Uterus (tissue), 2 donors: ENCODE results near the gene MAML2.

Experiments used
- POLR2A ChIP-seq, 2 donors: fragments of 450-650 bp; IDR thresholded peaks; one replicate each; pipeline ENCODE4 v1.6.1; 2016; ENCODE audit warnings: antibody characterized with exemption in 2 of 2, mild to moderate bottlenecking in 1 of 2, moderate library complexity in 1 of 2
- TF ChIP-seq, protein P1 (sequence below), 4 experiments: fragments of 200-600 bp in 2 of 4; fragments of 450-650 bp in 2 of 4; sonication (generic) in 2 of 4; IDR thresholded peaks; one replicate each; pipeline ENCODE4 v1.5.1; 2016 to 2019; ENCODE audit warnings: antibody characterized with exemption in 4 of 4, mild to moderate bottlenecking in 2 of 4, moderate library complexity in 1 of 4

GRCh38 chr11:96090711-96091110 lies 252.3 kb downstream of the MAML2 start:
- TF ChIP-seq, protein P1, sequence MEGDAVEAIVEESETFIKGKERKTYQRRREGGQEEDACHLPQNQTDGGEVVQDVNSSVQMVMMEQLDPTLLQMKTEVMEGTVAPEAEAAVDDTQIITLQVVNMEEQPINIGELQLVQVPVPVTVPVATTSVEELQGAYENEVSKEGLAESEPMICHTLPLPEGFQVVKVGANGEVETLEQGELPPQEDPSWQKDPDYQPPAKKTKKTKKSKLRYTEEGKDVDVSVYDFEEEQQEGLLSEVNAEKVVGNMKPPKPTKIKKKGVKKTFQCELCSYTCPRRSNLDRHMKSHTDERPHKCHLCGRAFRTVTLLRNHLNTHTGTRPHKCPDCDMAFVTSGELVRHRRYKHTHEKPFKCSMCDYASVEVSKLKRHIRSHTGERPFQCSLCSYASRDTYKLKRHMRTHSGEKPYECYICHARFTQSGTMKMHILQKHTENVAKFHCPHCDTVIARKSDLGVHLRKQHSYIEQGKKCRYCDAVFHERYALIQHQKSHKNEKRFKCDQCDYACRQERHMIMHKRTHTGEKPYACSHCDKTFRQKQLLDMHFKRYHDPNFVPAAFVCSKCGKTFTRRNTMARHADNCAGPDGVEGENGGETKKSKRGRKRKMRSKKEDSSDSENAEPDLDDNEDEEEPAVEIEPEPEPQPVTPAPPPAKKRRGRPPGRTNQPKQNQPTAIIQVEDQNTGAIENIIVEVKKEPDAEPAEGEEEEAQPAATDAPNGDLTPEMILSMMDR (IDR thresholded peaks at IDR 0.05): no peak
- TF ChIP-seq POLR2A (IDR thresholded peaks at IDR 0.05): no peak
